Spleen (tissue), 11 donors: ENCODE measurements around the gene BCL11B. TPM values are rescaled to one million over a fixed set of nuclear protein-coding genes. Genes with fewer than 3 reads are reported as not detected.

ENCODE experiments used
- DNase-seq: peaks from one replicate; pipeline ENCODE4 v3.0.0-alpha.2; 2020
- H3K27ac ChIP-seq, 8 donors: fragments of 200-600 bp; sonication (generic) in 7 of 8; 1 replicate in 4 of 8; 2 replicates in 4 of 8; pipeline versions ENCODE4 v1.5.0 to v1.8.0; 2016 to 2021; ENCODE audit warnings: inconsistent platforms in 4 of 8, mild to moderate bottlenecking in 4 of 8, moderate library complexity in 1 of 8
- H3K27me3 ChIP-seq, 7 donors: fragments of 200-600 bp; sonication (generic) in 6 of 7; replicated peaks in 1 of 7; 1 replicate in 4 of 7; 2 replicates in 3 of 7; pipeline versions ENCODE4 v1.5.0 to v1.8.0; 2016 to 2021; ENCODE audit warnings: inconsistent platforms in 3 of 7, mild to moderate bottlenecking in 1 of 7
- H3K36me3 ChIP-seq, 6 donors: fragments of 200-600 bp; sonication (generic) in 5 of 6; 1 replicate in 4 of 6; 2 replicates in 2 of 6; pipeline versions ENCODE4 v1.5.0 to v1.8.0; 2016 to 2021; ENCODE audit warnings: inconsistent platforms in 2 of 6
- H3K4me1 ChIP-seq, 6 donors: fragments of 200-600 bp; sonication (generic) in 5 of 6; 1 replicate in 3 of 6; 2 replicates in 3 of 6; pipeline versions ENCODE4 v1.5.0 to v1.8.0; 2016 to 2021; ENCODE audit warnings: inconsistent platforms in 3 of 6
- H3K4me3 ChIP-seq, 8 donors: fragments of 200-600 bp; sonication (generic) in 7 of 8; 1 replicate in 4 of 8; 2 replicates in 4 of 8; pipeline versions ENCODE4 v1.5.0 to v1.8.0; 2016 to 2021; ENCODE audit warnings: inconsistent platforms in 4 of 8, mild to moderate bottlenecking in 4 of 8, moderate library complexity in 2 of 8
- H3K9me3 ChIP-seq, 8 donors: fragments of 200-600 bp; sonication (generic) in 7 of 8; 1 replicate in 4 of 8; 2 replicates in 4 of 8; pipeline versions ENCODE4 v1.5.0 to v1.8.0; 2016 to 2021; ENCODE audit warnings: inconsistent platforms in 4 of 8
- CTCF ChIP-seq, 11 experiments: fragments of 200-600 bp in 7 of 11; fragments of 450-650 bp in 4 of 11; sonication (generic) in 4 of 11; IDR thresholded peaks in 8 of 11; conservative IDR thresholded peaks in 3 of 11; 1 replicate in 7 of 11; 2 replicates in 4 of 11; pipeline versions ENCODE4 v1.4.0 to v1.8.0; 2016 to 2021; ENCODE audit warnings: antibody characterized with exemption in 11 of 11, inconsistent platforms in 4 of 11, mild to moderate bottlenecking in 1 of 11
- POLR2A ChIP-seq, 3 donors: fragments of 450-650 bp; IDR thresholded peaks; one replicate each; pipeline ENCODE4 v1.5.1; 2017; ENCODE audit warnings: antibody characterized with exemption in 3 of 3, mild to moderate bottlenecking in 1 of 3
- POLR2AphosphoS5 ChIP-seq, 3 donors: sonication (generic); formaldehyde crosslinking; IDR thresholded peaks; one replicate each; pipeline ENCODE4 v1.5.1; 2017; ENCODE audit warnings: antibody characterized with exemption in 3 of 3
- WGBS, 5 donors: extraction: QIAGEN DNeasy Blood & Tissue Kit in 3 of 5; methylation state at CpG; one replicate each; pipeline versions ENCODE4 v1.1.5 to v1.1.7; 2013 to 2018; 5-methylcytosine and 5-hydroxymethylcytosine counted together
- intact Hi-C: fragments of 100-400 bp; cut with DNase I; formaldehyde crosslinking; loops from one replicate; pipeline ENCODE4 v1.15.0; 2023; ENCODE audit warnings: low total_unique reads
- polyA plus RNA-seq, 3 donors: library from polyadenylated mRNA; stranded (reverse); fragments of 200-250 nt; gene quantifications; one replicate each; pipeline ENCODE4 v1.2.1, GENCODE V29; 2013
- total RNA-seq, 7 donors: library from RNA; depleted of rRNA in 3 of 7; stranded (reverse); fragments of >200 nt in 3 of 7; fragmentation: NEBNext Ultra II Directional in 4 of 7; extraction: Animal tissue kit (Norgen Biotek cat#: 25700) in 4 of 7; gene quantifications; one replicate each; pipeline versions ENCODE4 v1.1.0 to v1.2.1, GENCODE V29; 2016 to 2021
- donor health status: healthy with polysubstance abuse.
- donor health status: DM: no; HTN: no; CAD: no; lungs with moderate emphysema.
- donor health status: DM: no; HTN: no; CAD: no.
- donor health status: Bipolar disorder and iron deficiency.
- donor health status: healthy.
- donor health status: DM: no; HTN: no; CAD: no.
- donor health status: DM: yes; HTN: yes; CAD: no.

BCL11B gene
- total and polyA plus RNA-seq, 10 donors, result 0.74 to 21.1 (median 11.4) TPM

GRCh38 chr14:99254328-99255009 lies 17.5 kb downstream of the BCL11B start:
- TF ChIP-seq POLR2AphosphoS5 (IDR thresholded peaks at IDR 0.05), result no peak
- no peak for TF ChIP-seq POLR2A (IDR thresholded peaks at IDR 0.05)
- TF ChIP-seq CTCF (IDR thresholded peaks at IDR 0.05 in 8 of 11, conservative IDR thresholded peaks at IDR 0.05 in 3 of 11), result no peak
- Histone ChIP-seq H3K4me3 (no peak overlapping the region), H3K36me3 (no peaks in the 10 kb centered on the region), H3K4me1 (peaks cover 0 to 94% (median 7%) of the 10 kb centered on the region in 6 donors), H3K9me3 (no peaks in the 10 kb centered on the region), H3K27me3 (peaks cover 0 to 84% (median 10%) of the 10 kb centered on the region in 7 donors), H3K27ac (peak overlapping the region in 4 of 8 donors; percentile 27 to 84 (median 76))
- DNase-seq, result no peak
- intact Hi-C loops, result no loop called here
- 75 to 85% (median 79%) methylated on average over 11 to 16 of the region's 16 CpGs for WGBS, 5 donors

- intact Hi-C loops, result no loop called here
- peak; percentile 66 for DNase-seq
- peak overlapping the region in 4 of 8 donors; percentile 27 to 84 (median 76) for H3K27ac ChIP-seq
- no peaks in the 10 kb centered on the region for H3K36me3 ChIP-seq
- whole genome bisulfite sequencing, 5 donors, result 71 to 82% (median 78%) methylated on average over 6 to 7 of the region's 7 CpGs
- TF ChIP-seq POLR2A (IDR thresholded peaks at IDR 0.05), result no peak
- no peaks in the 10 kb centered on the region for H3K9me3 ChIP-seq
- H3K27me3 ChIP-seq, result peaks cover 0 to 84% (median 7%) of the 10 kb centered on the region in 7 donors
- H3K4me3 ChIP-seq, result no peak overlapping the region
- H3K4me1 ChIP-seq, result peaks cover 0 to 97% (median 7%) of the 10 kb centered on the region in 6 donors
These were observed 18.1 kb downstream of the BCL11B start for GRCh38 chr14:99253890-99254289.

GRCh38 chr14:99252940-99253868 lies 18.8 kb downstream of the BCL11B start:
- Histone ChIP-seq H3K9me3 (no peaks in the 10 kb centered on the region), H3K27ac (peak overlapping the region in 5 of 8 donors; percentile 27 to 84 (median 76)), H3K36me3 (no peaks in the 10 kb centered on the region), H3K27me3 (peaks cover 0 to 84% (median 9%) of the 10 kb centered on the region in 7 donors), H3K4me1 (peaks cover 0 to 97% (median 7%) of the 10 kb centered on the region in 6 donors), H3K4me3 (peak overlapping the region in 1 of 8 donors; percentile 37)
- 41 to 63% (median 54%) methylated on average over 21 to 25 of the region's 25 CpGs for WGBS, 5 donors
- peak; percentile 63 for DNase-seq
- intact Hi-C loops, result no loop called here
- TF ChIP-seq CTCF (IDR thresholded peaks at IDR 0.05 in 8 of 11, conservative IDR thresholded peaks at IDR 0.05 in 3 of 11) (no peak), POLR2AphosphoS5 (IDR thresholded peaks at IDR 0.05) (no peak), POLR2A (IDR thresholded peaks at IDR 0.05) (no peak)

GRCh38 chr14:99252443-99252939 lies 19.5 kb downstream of the BCL11B start:
- H3K36me3 ChIP-seq, result no peaks in the 10 kb centered on the region
- H3K27ac ChIP-seq, result peak overlapping the region in 4 of 8 donors; percentile 27 to 84 (median 76)
- intact Hi-C loops, result no loop called here
- H3K4me1 ChIP-seq, result peaks cover 0 to 97% (median 11%) of the 10 kb centered on the region in 6 donors
- no peak for TF ChIP-seq CTCF (IDR thresholded peaks at IDR 0.05 in 8 of 11, conservative IDR thresholded peaks at IDR 0.05 in 3 of 11)
- TF ChIP-seq POLR2A (IDR thresholded peaks at IDR 0.05), result no peak
- no peak for TF ChIP-seq POLR2AphosphoS5 (IDR thresholded peaks at IDR 0.05)
- H3K9me3 ChIP-seq, result no peaks in the 10 kb centered on the region
- DNase-seq, result no peak
- peaks cover 0 to 84% (median 16%) of the 10 kb centered on the region in 7 donors for H3K27me3 ChIP-seq
- peak overlapping the region in 1 of 8 donors; percentile 37 for H3K4me3 ChIP-seq
- WGBS, 5 donors, result 69 to 78% (median 75%) methylated on average over 9 of the region's 9 CpGs
